ENCODE data around the gene LIMA1. TPM values are rescaled to one million over a fixed set of nuclear protein-coding genes. Genes with fewer than 3 reads are reported as not detected.
"Not testable (repeated sequence)": the region's sequence is repeated elsewhere in the genome, so short reads cannot be mapped to it uniquely, and the experiment has no call there.

Gene LIMA1
- total RNA-seq, 1 donor from 2014 or later: 14.3 TPM

DNA sequence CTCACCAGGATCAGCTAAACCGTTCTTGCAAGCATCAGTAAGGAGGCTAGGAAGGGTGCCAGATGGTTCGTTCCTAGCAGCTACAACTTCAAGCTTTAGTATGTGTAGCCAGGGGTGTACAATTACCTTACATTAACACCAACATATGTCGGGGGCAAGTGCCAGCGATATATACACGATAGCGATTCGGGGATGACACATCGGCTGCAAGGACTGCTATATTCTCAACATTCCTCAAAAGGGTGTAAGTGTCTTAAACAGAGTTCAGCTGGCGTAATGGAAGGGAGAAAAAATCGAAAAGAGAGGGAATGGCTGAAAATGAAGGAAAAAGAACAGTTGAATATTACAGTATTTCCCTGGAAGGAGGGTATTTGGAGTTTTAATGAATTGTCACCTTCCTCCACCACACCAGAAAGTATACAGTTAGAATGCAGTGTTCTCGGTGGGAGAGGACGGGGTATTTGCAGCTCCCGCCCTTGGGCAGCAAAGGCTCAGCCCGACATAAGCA is 545 bp downstream of the LIMA1 start:
- Mint-ChIP-seq H3K9me3 (ENCODE audit: unreplicated experiment) (no peaks in the 10 kb centered on the region), H3K27me3 (ENCODE audit: unreplicated experiment) (peaks cover 2% of the 10 kb centered on the region), H3K4me3 (ENCODE audit: unreplicated experiment) (peak overlapping the region; percentile 99), H3K27ac (ENCODE audit: unreplicated experiment) (peak overlapping the region; percentile 61), H3K36me3 (ENCODE audit: low read depth, unreplicated experiment) (no peaks in the 10 kb centered on the region), H3K4me1 (ENCODE audit: unreplicated experiment) (peaks cover 12% of the 10 kb centered on the region)
- DNase-seq (ENCODE audit: low spot score): peak; percentile 11
- no peak for TF ChIP-seq CTCF (IDR thresholded peaks at IDR 0.05; ENCODE audit: unreplicated experiment)

DNA sequence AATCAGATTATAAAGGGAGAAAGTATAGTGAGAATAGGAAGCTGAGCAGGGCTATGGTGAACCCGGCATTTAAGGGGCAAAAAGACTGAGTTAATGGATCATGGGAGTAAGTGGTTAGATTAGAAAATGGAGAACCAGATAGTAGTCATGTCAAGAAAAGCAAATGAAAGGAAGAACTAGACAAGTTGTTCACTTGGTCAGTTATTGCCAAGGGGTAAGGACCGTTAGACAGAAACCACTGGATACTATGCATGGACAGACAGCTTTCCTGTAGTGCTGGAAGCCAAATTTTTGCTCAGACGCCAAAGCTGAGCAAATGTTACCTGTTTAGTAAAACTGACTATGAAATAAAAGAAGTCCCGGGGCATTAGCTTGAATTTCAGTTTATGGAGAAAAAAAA is 3.8 kb downstream of the LIMA1 start:
- no peak overlapping the region for H3K27ac Mint-ChIP-seq (ENCODE audit: unreplicated experiment)
- no peaks in the 10 kb centered on the region for H3K36me3 Mint-ChIP-seq (ENCODE audit: low read depth, unreplicated experiment)
- peaks cover 24% of the 10 kb centered on the region for H3K4me1 Mint-ChIP-seq (ENCODE audit: unreplicated experiment)
- H3K9me3 Mint-ChIP-seq (ENCODE audit: unreplicated experiment): no peaks in the 10 kb centered on the region
- H3K4me3 Mint-ChIP-seq (ENCODE audit: unreplicated experiment): no peak overlapping the region
- no peak for DNase-seq (ENCODE audit: low spot score)
- no peaks in the 10 kb centered on the region for H3K27me3 Mint-ChIP-seq (ENCODE audit: unreplicated experiment)
- no peak for TF ChIP-seq CTCF (IDR thresholded peaks at IDR 0.05; ENCODE audit: unreplicated experiment)

GRCh38 chr12:50276912-50277671 is 6.2 kb downstream of the LIMA1 start:
- H3K9me3 Mint-ChIP-seq (ENCODE audit: unreplicated experiment): no peaks in the 10 kb centered on the region
- no peak overlapping the region for H3K27ac Mint-ChIP-seq (ENCODE audit: unreplicated experiment)
- H3K36me3 Mint-ChIP-seq (ENCODE audit: low read depth, unreplicated experiment): no peaks in the 10 kb centered on the region
- TF ChIP-seq CTCF (IDR thresholded peaks at IDR 0.05; ENCODE audit: unreplicated experiment): no peak
- DNase-seq (ENCODE audit: low spot score): no peak
- H3K4me1 Mint-ChIP-seq (ENCODE audit: unreplicated experiment): peaks cover 13% of the 10 kb centered on the region
- no peak overlapping the region for H3K4me3 Mint-ChIP-seq (ENCODE audit: unreplicated experiment)
- no peaks in the 10 kb centered on the region for H3K27me3 Mint-ChIP-seq (ENCODE audit: unreplicated experiment)

GRCh38 chr12:50276068-50276467 is 7.3 kb downstream of the LIMA1 start:
- no peaks in the 10 kb centered on the region for H3K27me3 Mint-ChIP-seq (ENCODE audit: unreplicated experiment)
- TF ChIP-seq CTCF (IDR thresholded peaks at IDR 0.05; ENCODE audit: unreplicated experiment): no peak
- peaks cover 13% of the 10 kb centered on the region for H3K4me1 Mint-ChIP-seq (ENCODE audit: unreplicated experiment)
- no peaks in the 10 kb centered on the region for H3K9me3 Mint-ChIP-seq (ENCODE audit: unreplicated experiment)
- no peak for DNase-seq (ENCODE audit: low spot score)
- peak overlapping the region; percentile 67 for H3K27ac Mint-ChIP-seq (ENCODE audit: unreplicated experiment)
- no peaks in the 10 kb centered on the region for H3K36me3 Mint-ChIP-seq (ENCODE audit: low read depth, unreplicated experiment)
- no peak overlapping the region for H3K4me3 Mint-ChIP-seq (ENCODE audit: unreplicated experiment)

- DNase-seq (ENCODE audit: low spot score): peak; percentile 18
- Mint-ChIP-seq H3K4me1 (ENCODE audit: unreplicated experiment) (peaks cover 13% of the 10 kb centered on the region), H3K36me3 (ENCODE audit: low read depth, unreplicated experiment) (no peaks in the 10 kb centered on the region), H3K9me3 (ENCODE audit: unreplicated experiment) (no peaks in the 10 kb centered on the region), H3K27ac (ENCODE audit: unreplicated experiment) (peak overlapping the region; percentile 67), H3K4me3 (ENCODE audit: unreplicated experiment) (no peak overlapping the region), H3K27me3 (ENCODE audit: unreplicated experiment) (no peaks in the 10 kb centered on the region)
- TF ChIP-seq CTCF (IDR thresholded peaks at IDR 0.05; ENCODE audit: unreplicated experiment): no peak
Observed at GRCh38 chr12:50275556-50275955, 7.8 kb downstream of the LIMA1 start.

- H3K4me3 Mint-ChIP-seq (ENCODE audit: unreplicated experiment); H3K36me3 Mint-ChIP-seq (ENCODE audit: low read depth, unreplicated experiment); DNase-seq (ENCODE audit: low spot score); H3K27ac Mint-ChIP-seq (ENCODE audit: unreplicated experiment); H3K9me3 Mint-ChIP-seq (ENCODE audit: unreplicated experiment); H3K27me3 Mint-ChIP-seq (ENCODE audit: unreplicated experiment): not testable (repeated sequence)
- peaks cover 13% of the 10 kb centered on the region for H3K4me1 Mint-ChIP-seq (ENCODE audit: unreplicated experiment)
Observed at GRCh38 chr12:50275127-50275526, 8.2 kb downstream of the LIMA1 start.

Data from endothelial cell (in vitro differentiated cells).